Endothelial cell of umbilical vein (primary cell): ENCODE measurements around the gene RANBP3. TPM values are rescaled to one million over a fixed set of nuclear protein-coding genes. Genes with fewer than 3 reads are reported as not detected.

Experiments
- BruUV-seq: library from RNA; stranded (reverse); fragments of 400-500 nt; replicated peaks from 2 replicates; lab custom pipeline; 2021; lab: Mats Ljungman, UMichigan
- CTCF ChIA-PET: fragments of 300-600, 350-600 bp; sonication (Branson Sonifier 250); formaldehyde crosslinking; loops from one replicate; lab custom pipeline; 2021; ENCODE audit warnings: antibody characterized with exemption, inconsistent platforms; lab: Charles Lee
- POLR2A ChIA-PET: fragments of 300-600, 350-600 bp; sonication (Branson Sonifier 250); formaldehyde crosslinking; loops from one replicate; lab custom pipeline; 2021; ENCODE audit warnings: antibody characterized with exemption, inconsistent platforms; lab: Charles Lee
- DNase-seq: peaks from one replicate; pipeline ENCODE4 v3.0.0-alpha.2; 2011; ENCODE audit warnings: low read depth, low spot score
- FAIRE-seq: peaks from 2 replicates; lab custom pipeline; 2011; peaks lifted over from hg19 to GRCh38; lab: Jason Lieb, UNC
- H2AFZ ChIP-seq: 2 replicates; pipeline ENCODE4 v1.6.0; 2012; ENCODE audit warnings: low read depth, low read length, control low read depth, inconsistent platforms
- H3K27ac ChIP-seq: 2 replicates; pipeline ENCODE4 v1.5.1; 2011; ENCODE audit warnings: low read depth, mild to moderate bottlenecking, control low read depth, low read length, moderate library complexity; ENCODE audit not compliant: insufficient read depth
- H3K27me3 ChIP-seq, 2 experiments: 2 replicates each; pipeline versions ENCODE4 v1.6.0 to v1.6.1; 2011; ENCODE audit warnings: low read length in 2 of 2, mixed read lengths in 1 of 2; ENCODE audit not compliant: control insufficient read depth in 2 of 2, insufficient read depth in 2 of 2
- H3K36me3 ChIP-seq, 2 experiments: 2 replicates in 1 of 2; 3 replicates in 1 of 2; pipeline ENCODE4 v1.5.1; 2011; ENCODE audit warnings: low read length in 2 of 2, mild to moderate bottlenecking in 1 of 2, moderate library complexity in 1 of 2; ENCODE audit not compliant: control insufficient read depth in 2 of 2, insufficient read depth in 2 of 2; ENCODE audit errors: extremely low read depth in 1 of 2
- H3K4me1 ChIP-seq: 3 replicates; pipeline ENCODE4 v1.5.1; 2011; ENCODE audit warnings: mild to moderate bottlenecking, low read length; ENCODE audit not compliant: control insufficient read depth, insufficient read depth; ENCODE audit errors: extremely low read depth
- H3K4me2 ChIP-seq: 2 replicates; pipeline ENCODE4 v1.6.1; 2011; ENCODE audit warnings: low read length, control low read depth, mixed read lengths; ENCODE audit not compliant: insufficient read depth
- H3K4me3 ChIP-seq, 3 experiments: fragments of 200-600 bp in 1 of 3; sonication (generic), shearing (Covaris generic) in 1 of 3; replicated peaks in 1 of 3; 2 replicates each; pipeline ENCODE4 v1.5.1; 2011 to 2016; ENCODE audit warnings: control low read depth in 3 of 3, low read length in 3 of 3, mild to moderate bottlenecking in 2 of 3, inconsistent platforms in 1 of 3, low read depth in 1 of 3, moderate library complexity in 1 of 3; ENCODE audit not compliant: insufficient read depth in 1 of 3
- H3K79me2 ChIP-seq: 2 replicates; pipeline ENCODE4 v1.6.0; 2012; ENCODE audit warnings: low read length, inconsistent platforms; ENCODE audit not compliant: control insufficient read depth, insufficient read depth
- H3K9ac ChIP-seq: replicated peaks from 2 replicates; pipeline ENCODE3; 2011; ENCODE audit warnings: low read length, control low read depth; ENCODE audit not compliant: insufficient read depth; ENCODE audit errors: extremely low read depth
- H3K9me1 ChIP-seq: replicated peaks from 3 replicates; pipeline ENCODE4 v1.6.0; 2011; ENCODE audit warnings: mild to moderate bottlenecking, low read length; ENCODE audit not compliant: control insufficient read depth, insufficient read depth; ENCODE audit errors: extremely low read depth
- H3K9me3 ChIP-seq: replicated peaks from 2 replicates; pipeline ENCODE4 v1.5.1; 2012; ENCODE audit warnings: low read length, inconsistent platforms; ENCODE audit not compliant: control insufficient read depth, insufficient read depth
- H4K20me1 ChIP-seq: replicated peaks from 2 replicates; pipeline ENCODE3; 2011; ENCODE audit warnings: mild to moderate bottlenecking, low read length; ENCODE audit not compliant: control insufficient read depth, insufficient read depth; ENCODE audit errors: extremely low read depth
- CTCF ChIP-seq, 2 donors: IDR thresholded peaks; 1 replicate in 1 of 2; 2 replicates in 1 of 2; pipeline ENCODE4 v1.5.1; 2011; ENCODE audit warnings: low read length in 2 of 2, mild to moderate bottlenecking in 2 of 2, moderate library complexity in 2 of 2, control low read depth in 1 of 2, inconsistent platforms in 1 of 2, low read depth in 1 of 2; ENCODE audit not compliant: insufficient read depth in 1 of 2; ENCODE audit errors: extremely low read depth in 1 of 2
- FOS ChIP-seq: IDR thresholded peaks from 2 replicates; pipeline ENCODE4 v1.6.1; 2011; ENCODE audit warnings: mild to moderate bottlenecking, low read length, moderate library complexity, borderline replicate concordance; ENCODE audit not compliant: insufficient read depth
- GATA2 ChIP-seq: IDR thresholded peaks from 2 replicates; pipeline ENCODE4 v1.7.0; 2011; ENCODE audit warnings: low read depth, mild to moderate bottlenecking, moderate library complexity, mixed read lengths, low read length; ENCODE audit not compliant: insufficient read length, insufficient read depth
- JUN ChIP-seq: IDR thresholded peaks from 2 replicates; pipeline ENCODE4 v1.6.1; 2011; ENCODE audit warnings: borderline replicate concordance, low read depth; ENCODE audit not compliant: insufficient read length, insufficient read depth
- MAX ChIP-seq: IDR thresholded peaks from 2 replicates; pipeline ENCODE4 v1.6.1; 2011; ENCODE audit not compliant: insufficient read depth, insufficient read length
- MYC ChIP-seq: IDR thresholded peaks from one replicate; pipeline ENCODE4 v1.6.1; 2011; ENCODE audit warnings: mild to moderate bottlenecking, low read depth, low read length
- POLR2A ChIP-seq: IDR thresholded peaks from 2 replicates; pipeline ENCODE4 v1.6.1; 2012; ENCODE audit warnings: low read depth, mild to moderate bottlenecking, control low read depth, low read length
- dilution Hi-C: fragments of 300-500 bp; cut with MboI; formaldehyde crosslinking; loops from one replicate; pipeline ENCODE4 v1.15.0; 2019; ENCODE audit warnings: low sequenced_read_pairs; ENCODE audit not compliant: extremely low pct_ligation_motif_present
- intact Hi-C: fragments of 100-400 bp; cut with micrococcal nuclease; formaldehyde crosslinking; loops from one replicate; pipeline ENCODE4 v1.10.0; 2022
- polyA plus RNA-seq, 4 experiments: library from polyadenylated mRNA; depleted of rRNA in 3 of 4; stranded (reverse) in 3 of 4; unstranded in 1 of 4; fragments of >200 nt; gene quantifications; 2 replicates each; pipeline versions ENCODE4 v1.2.1 to v1.2.3, GENCODE V29; 2011 to 2012; ENCODE audit warnings: missing spikeins in 1 of 4
- total RNA-seq: library from RNA; stranded (reverse); gene quantifications from 2 replicates; pipeline ENCODE4 v1.2.3, GENCODE V29; 2021

The RANBP3 gene
- total and polyA plus RNA-seq, 2 donors (not counting 3 experiments of a cell fraction or from before 2014, with no cell fraction given), result 72.3 to 85.3 TPM

DNA sequence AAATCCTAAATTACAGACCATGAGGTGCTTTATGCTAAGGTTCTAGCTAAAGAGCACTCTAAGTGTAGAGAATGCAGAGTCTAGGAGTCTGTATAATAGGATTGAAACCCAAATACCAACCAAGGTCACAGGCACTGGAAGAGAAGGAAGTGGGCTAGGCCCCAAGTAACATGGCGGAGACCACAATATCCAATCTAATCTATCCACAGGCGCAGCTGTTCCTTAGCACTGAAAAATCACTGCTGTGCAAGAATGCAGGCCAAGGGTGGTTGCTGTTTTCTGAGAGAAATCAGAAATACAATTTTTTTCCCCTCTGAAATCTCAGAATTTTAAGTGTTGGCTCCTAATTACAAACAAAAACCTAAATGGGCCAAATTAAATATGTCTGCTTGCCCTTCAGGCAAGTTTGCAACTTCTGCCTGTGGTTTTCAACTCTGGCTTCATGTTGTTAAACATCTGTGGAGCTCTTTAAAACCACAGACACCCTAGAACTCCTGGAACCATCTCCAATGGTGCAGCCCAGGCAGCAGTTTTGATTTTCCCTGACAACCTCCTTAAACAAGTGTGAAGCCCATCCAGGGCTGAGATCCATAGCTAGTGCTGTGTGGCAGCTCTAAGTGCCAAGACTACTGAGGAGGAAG lies 6.1 kb downstream of the RANBP3 start:
- no peak overlapping the region for H3K9ac ChIP-seq
- DNase-seq (no peak), FAIRE-seq (no peak)
- peaks cover 3% of the 10 kb centered on the region for H4K20me1 ChIP-seq
- H3K27ac ChIP-seq, result no peak overlapping the region
- H3K4me3 ChIP-seq, result no peak overlapping the region
- intact Hi-C loops, result no loop called here
- no peaks in the 10 kb centered on the region for H3K9me1 ChIP-seq
- no TSS peak for BruUV-seq
- CTCF ChIA-PET, result interaction anchor here (1.2 to 1.8 kb wide), 2 partner anchors 19 to 51 kb away, joined by 3 to 10 read pairs; no protein-coding TSS in a partner anchor
- H3K79me2 ChIP-seq, result peaks cover 94% of the 10 kb centered on the region
- peaks cover 19% of the 10 kb centered on the region for H3K4me1 ChIP-seq
- H2AFZ ChIP-seq, result no peak overlapping the region
- dilution Hi-C loops, result no loop called here
- H3K36me3 ChIP-seq, result no peaks in the 10 kb centered on the region
- TF ChIP-seq MYC (no peak), POLR2A (no peak), MAX (no peak), JUN (no peak), GATA2 (no peak), CTCF (IDR thresholded peaks at IDR 0.05; ENCODE audit: extremely low read depth in 1 of 2, insufficient read depth in 1 of 2, low read depth in 1 of 2, low read length in 2 of 2) (no peak), FOS (no peak)
- no peaks in the 10 kb centered on the region for H3K27me3 ChIP-seq
- no peak overlapping the region for H3K4me2 ChIP-seq
- POLR2A ChIA-PET, result no interaction called here
- H3K9me3 ChIP-seq, result no peaks in the 10 kb centered on the region
